Activated gamma-delta T cell (primary cell): Measurements from ENCODE around the gene UPP1.
"Not testable (repeated sequence)": the region's sequence is repeated elsewhere in the genome, so short reads cannot be mapped to it uniquely, and the experiment has no call there.

Source experiments
- DNase-seq: peaks from one replicate; lab custom pipeline; 2025; lab: John Stamatoyannopoulos, UW

Gene UPP1

DNA sequence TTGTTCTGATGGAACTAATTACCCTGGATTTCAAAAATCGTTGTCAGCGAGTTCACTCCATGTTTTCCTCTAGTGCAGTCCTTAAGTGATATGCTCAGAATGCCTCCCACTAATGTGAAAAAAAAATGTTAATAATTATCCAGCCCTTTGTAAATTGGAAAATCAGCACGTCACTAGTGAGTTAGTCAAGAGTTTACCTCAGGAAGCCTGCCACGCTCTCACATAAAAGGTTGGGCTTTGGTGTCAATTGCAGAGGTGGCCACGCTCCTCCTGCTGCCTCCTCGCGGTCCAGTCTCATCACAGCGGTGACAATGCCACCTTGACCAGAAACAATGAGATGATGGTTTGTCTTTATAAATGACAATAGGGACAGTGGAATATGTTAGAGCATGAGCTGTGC lies 22.5 kb downstream of the UPP1 start:
- no peak for DNase-seq

DNA sequence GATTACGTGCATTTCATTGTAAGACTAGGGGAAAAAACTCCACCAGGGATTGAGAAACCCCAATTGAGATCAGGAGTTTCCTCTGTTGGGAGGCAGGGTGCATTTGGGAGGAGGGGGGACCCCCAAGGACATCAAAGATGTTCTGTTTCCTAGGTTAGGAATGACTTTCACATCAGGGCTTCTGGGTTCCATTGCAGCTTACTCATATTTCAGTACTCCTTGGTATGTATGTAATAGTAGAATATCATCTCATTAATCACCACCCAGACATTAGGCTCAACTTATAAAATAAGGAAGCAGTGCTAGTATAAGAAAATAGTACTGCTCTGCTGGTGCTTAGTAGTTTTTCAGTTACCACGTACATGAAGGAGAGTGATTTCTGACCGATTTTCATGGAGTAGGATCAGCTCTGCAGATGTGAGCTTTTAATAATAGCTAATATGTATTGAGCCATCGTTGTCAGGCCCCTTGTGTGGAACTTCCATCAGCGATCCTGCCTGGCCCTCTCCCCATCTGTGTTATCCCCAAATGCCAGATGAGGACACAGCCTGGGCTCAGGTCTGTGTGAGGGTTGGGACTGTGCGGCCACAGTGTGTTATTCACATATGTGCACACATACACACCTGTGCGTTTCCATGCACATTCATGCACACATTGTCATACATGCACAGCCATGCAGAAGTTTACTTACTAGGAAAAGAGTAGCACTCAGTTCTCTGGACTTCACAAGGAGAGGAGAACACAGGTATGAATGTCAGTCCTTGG lies 23.5 kb downstream of the UPP1 start:
- DNase-seq = no peak

DNA sequence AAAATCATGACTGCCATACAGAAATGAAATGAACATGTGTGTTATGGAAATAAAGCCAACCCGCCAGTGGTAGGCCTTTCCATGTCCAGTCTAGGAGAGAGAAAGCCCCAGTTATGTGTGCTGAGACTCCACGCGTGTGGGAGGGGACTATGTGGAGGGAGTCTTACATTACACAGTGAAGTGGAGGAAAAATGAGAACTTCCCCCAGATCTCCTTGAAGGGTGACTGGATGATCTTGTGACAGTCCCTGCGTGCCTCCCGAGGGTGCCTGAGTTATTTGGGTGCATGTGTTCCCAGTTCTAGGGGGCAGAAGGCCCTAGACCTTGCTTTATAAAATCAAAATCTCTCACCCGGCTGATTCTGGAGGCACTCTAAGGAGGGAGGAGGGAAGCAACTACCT lies 24.2 kb downstream of the UPP1 start:
- no peak for DNase-seq

DNA sequence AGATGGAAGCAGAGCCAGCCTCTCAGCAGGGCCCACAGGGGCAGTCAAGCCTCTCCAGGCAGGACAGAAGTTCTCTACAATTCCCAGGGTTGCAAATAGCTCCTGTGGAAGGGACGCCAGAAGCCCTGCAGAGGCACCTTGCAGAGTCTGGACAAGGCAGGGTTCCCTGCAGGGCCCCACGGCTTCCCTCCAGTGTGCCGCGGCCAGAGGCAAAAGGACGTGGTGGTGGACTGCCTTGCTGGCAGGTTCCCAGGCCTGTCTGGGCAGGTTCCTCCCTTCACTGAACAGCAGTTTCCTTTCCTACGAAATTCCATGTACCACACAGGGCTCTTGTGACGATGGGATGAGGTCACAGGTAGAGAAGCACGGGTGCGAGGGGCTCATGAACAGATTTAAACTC lies 25.1 kb downstream of the UPP1 start:
- DNase-seq = no peak

DNA sequence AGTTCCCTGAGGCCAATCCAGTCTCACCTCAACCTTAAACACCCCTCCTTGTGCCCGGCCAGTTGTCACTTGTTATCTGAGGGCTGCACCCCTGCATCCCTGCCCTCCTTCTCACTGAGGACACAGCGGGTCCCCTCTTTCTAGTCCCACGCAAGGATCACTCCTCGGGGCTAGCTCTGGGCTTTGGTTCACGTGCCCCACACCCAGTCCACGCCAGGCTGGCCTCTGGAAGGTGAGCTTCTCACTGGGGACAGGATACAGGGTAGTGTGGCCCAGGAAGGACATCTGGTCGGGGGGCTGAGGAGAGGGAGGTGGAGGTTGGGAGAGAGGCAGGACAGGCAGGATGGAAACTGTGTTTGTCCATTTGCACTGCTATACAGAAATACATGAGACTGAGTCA lies 25.5 kb downstream of the UPP1 start:
- DNase-seq = no peak

DNA sequence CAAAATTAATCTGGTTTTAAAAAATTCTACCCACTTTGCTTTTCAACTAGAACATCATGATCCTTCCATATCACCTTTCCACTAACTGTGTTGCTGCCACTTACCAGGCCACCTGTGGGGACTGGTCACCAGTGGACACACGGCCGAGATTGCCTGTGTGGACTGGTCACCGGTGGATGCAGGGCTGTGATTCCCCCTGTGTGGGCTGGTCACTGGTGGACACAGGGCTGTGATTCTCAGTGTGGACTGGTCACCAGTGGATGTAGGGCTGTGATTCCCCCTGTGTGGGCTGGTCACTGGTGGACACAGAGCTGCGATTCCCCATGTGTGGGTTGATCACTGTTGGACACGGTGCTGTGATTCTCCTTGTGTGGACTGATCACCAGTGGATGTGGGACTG lies 27.0 kb downstream of the UPP1 start:
- no peak for DNase-seq

DNA sequence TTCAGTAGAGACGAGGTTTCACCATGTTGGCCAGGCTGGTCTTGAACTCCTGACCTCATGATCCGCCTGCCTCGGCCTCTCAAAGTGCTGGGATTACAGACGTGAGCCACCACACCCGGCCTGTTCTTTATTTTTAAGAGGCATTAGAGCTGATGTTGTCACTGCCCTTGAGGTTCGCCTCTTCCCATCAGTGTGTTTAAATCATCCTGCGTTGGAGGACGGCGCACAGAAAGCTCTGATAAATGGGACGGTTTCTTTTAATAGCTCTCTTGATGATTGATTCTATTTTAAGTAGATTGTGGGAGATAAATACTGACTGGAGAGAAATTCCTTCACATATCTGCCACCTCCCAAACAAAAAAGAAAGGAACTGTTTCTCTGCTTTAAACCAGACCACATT lies 29.0 kb downstream of the UPP1 start:
- DNase-seq = no peak

DNA sequence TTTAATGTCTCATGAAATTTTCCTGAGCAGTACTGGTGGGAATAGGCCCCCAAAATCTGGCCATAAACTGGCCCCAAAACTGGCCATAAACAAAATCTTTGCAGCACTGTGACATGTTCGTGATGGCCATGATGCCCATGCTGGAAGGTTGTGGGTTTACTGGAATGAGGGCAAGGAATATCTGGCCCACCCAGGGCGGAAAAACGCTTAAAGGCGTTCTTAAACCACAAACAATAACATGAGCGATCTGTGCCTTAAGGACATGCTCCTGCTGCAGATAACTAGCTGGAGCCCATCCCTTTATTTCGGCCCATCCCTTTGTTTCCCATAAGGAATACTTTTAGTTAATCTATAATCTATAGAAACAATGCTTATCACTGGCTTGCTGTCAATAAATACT lies 31.5 kb downstream of the UPP1 start:
- DNase-seq = not testable (repeated sequence)

DNA sequence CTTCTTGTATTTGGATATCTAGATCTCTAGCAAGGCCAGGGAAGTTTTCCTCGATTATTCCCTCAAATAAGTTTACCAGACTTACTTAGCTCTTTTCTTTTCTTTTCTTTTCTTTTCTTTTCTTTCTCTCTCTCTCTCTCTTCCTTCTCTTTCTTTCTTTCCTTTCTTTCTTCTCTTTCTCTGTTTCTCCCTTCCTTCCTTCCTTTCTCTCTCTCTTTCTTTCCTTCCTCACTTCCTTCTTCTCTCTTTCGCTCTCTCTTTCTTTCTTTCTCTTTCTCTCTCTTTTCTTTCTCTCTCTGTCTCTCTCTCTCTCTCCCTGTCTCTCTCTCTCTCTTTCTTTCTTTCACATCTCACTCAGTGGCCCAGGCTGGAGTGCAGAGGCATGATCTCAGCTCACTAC lies 37.0 kb downstream of the UPP1 start:
- no peak for DNase-seq

DNA sequence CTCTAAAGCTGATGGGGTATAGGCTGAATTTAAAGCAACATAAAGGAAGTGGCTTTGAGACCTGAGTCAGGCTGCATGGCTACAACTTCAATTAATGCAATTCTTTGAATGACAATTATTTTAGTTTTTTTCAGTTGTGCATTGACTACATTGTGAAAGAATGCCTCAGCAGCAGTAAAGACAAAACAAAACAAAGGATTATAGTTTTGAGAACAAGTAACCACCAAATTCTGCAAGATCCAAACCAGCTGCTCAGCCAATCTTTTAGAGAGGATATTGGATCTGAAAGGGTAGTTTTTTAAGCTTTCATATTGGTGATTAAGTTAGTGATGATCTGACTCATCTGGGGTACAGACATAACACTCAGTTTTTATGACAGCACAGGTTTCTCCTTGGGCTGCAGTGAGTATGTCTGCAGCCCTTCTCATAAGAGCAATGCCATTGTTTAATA lies 41.6 kb downstream of the UPP1 start:
- DNase-seq = no peak

DNA sequence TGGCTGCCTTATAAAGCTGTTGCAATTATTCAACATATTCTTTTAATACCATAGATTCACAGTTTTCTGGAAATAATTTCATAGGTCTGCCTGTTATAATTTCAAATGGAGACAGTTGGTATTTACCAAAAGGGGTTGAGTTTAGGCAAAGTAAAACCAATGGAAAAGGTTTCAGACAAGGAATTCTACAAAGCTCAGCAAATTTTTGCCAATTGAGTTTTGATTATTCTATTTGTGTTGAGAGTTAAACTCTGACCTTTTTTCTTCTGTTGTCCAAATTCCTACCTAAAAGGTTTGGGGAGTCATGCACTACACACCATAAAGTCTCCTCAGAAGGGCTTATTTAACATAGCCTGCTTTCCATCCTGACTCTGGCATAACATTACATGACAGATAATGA lies 43.7 kb downstream of the UPP1 start:
- no peak for DNase-seq

DNA sequence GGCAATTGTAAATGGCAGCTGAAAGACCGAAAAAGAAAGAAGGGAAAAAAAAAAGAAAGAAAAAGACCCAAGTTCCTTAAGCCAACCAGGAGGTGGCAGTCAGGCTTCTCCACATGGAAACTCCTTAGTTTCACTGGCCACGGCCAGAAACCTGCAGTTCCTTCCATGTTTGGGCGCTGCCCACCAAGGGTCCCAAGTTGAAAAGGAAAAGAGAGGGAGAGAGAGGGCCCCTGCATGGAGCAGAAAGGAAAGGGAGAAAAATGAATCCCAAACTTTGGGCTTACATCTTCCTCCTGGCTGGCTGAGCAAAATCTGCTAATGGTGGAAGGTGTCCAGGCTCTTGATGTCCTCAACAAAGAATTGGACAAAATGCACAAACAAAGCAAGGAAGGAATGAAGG lies 50.4 kb downstream of the UPP1 start:
- DNase-seq = no peak

DNA sequence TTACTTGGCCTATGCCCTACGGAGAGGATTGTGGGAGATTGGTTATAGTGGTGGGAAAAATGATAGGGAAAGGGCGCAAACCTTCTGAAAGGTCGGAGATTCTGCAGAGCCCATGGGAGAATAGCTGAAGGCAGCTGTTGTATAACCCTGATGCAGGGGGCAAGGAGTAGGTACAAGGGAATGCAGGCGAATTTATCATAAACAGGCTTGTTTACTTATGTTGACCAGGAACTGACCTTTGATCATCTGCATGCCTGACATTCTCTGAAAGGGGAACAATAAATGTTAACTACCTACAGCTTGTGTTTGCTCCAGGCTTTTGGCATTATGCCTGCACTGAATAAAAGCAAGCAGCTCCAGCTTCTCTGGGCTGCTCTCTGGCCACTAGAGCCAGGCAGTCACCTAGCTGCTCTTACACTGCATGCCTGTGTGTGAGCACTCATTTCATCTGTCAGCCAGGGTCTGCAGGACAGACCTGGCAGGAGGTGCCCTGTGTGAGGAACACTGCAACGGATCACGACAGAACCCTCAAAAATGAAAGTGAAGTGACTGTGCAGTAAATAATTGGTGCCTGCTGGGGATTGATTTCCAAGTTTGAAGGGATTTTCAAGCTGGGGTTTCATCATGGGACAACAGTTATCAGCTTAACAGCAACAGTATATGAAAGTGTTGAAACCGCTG lies 51.1 kb downstream of the UPP1 start:
- no peak for DNase-seq

DNA sequence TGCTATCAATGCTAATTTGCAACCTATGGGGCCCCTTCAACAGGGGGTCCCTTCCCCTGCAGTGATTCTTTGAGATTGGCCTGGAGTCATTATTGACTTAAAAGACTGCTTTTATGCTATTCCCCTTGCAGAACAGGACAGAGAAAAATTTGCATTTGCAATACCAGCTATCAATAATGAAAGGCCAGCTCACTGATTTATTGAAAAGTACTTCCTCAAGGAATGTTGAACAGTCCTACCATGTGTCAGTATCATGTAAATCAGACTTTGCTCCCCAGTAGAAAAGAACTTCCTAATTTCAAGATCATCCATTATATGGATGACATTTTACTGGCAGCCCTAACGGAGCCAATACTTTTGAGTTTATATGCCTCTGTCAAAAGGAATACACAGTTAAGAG lies 52.5 kb downstream of the UPP1 start:
- DNase-seq = no peak

DNA sequence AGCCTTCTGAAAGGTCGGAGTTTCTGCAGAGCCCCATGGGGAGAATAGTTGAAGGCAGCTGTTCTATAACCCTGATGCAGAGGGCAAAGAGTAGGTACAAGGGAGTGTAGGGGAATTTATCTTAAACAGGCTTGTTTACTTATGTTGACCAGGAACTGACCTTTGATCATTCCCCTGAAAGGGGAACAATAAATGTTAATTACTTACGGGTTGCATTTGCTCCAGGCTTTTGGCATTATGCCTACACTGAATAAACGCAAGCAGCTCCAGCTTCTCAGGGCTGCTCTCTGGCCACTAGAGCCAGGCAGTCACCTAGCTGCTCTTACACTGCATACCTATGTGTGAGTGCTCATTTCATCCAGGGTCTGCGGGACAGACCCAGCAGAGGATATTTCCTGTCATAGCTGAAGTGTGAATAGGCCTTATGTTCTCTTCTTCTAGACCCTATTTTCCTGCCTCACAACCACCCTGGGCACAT lies 55.3 kb downstream of the UPP1 start:
- no peak for DNase-seq

DNA sequence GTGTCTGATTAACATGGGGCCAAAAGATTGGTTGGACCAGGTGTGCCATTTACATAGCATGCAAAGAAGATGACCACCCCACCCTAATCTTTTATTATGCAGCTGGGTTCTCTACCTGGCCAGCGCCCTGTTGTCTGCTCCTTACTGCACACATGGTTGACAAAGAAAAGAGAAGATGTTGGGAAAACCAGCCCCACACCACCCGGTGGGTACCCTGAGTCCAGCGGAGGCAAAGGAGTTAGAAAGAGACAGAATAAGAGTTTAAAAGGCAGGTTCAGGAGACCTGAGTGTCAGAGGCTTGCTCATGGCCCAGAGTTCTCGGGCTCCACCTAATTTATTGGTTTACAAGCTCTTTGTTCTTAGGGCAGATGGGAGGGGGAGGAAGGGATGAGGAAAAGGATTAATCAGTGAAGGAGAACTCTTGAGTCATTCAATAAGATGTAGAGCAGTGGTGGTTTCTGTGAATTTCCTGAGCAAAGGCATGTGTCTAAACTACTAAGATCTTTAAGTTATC lies 58.1 kb downstream of the UPP1 start:
- no peak for DNase-seq

DNA sequence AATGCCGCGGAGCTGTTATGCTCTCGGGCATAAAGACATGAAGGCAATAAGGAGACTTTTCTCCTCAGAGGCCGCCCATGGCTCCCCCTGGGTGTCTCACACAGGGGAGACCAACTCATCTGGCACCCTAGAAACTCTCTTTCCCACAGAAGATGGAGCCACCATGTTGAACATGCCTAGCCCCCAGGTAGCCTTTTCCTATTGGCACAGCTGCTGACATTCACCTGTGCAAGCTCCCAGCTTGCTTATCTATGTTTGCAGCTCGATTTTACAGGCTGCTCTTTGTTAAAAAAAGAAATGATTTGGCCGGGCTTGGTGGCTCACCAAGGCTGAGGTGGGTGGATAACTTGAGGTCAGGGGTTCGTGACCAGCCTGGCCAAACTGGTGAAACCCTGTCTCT lies 58.6 kb downstream of the UPP1 start:
- not testable (repeated sequence) for DNase-seq

DNA sequence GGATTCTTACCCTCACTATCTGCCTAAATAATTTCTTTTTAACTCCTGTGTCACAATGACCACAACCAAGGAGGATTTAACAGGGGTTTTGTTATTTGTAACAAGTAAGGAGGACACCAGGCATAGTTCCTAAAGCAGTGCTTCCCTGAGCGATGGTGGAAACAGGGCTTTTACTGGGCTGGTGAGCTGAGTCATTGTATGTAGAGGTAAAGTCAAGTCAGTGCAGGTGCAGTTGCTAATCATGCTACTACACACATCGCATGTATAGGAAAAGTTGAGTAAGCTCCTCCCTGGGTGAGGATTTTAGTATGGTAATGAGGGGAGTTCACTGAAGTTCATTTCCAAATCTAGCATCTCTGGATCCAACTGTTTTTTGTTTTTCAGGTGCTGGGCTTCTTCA lies 59.2 kb downstream of the UPP1 start:
- DNase-seq = no peak

DNA sequence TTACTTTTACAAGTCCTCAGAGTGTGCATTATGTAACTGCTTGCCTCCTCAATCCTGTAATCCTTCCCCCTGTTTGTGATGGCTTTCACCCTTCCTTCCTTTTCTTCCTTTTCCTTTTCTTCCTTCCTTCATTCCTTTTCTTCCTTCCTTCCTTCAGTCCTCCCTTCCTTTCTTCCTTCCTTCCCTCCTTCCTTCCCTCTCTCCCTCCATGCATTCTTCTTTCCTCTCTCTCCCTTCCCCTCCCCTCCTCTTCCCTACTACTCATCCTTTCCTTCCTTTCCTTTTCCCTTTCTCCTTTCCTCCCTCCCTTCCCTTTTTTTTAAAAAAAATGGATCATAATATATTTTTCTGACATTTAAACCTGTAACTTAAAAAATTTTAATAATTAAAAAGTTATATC lies 60.0 kb downstream of the UPP1 start:
- DNase-seq = no peak

DNA sequence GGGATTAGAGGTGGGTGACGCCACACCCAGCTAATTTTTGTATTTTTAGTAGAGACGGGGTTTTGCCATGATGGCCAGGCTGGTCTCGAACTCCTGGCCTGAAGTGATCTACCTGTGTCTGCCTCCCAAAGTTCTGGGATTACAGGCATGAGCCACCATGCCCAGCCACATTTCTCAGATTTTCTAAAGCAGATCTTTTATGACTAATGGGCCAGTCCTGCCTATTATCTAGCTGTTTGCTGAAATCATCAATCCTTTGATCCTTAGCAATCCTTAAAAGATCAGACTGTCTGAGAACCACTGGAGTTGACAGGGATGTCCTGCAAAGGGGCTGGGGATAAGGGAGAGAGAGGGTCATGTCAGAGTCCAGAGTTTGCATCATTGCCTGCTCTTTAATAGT lies 61.0 kb downstream of the UPP1 start:
- DNase-seq = no peak

DNA sequence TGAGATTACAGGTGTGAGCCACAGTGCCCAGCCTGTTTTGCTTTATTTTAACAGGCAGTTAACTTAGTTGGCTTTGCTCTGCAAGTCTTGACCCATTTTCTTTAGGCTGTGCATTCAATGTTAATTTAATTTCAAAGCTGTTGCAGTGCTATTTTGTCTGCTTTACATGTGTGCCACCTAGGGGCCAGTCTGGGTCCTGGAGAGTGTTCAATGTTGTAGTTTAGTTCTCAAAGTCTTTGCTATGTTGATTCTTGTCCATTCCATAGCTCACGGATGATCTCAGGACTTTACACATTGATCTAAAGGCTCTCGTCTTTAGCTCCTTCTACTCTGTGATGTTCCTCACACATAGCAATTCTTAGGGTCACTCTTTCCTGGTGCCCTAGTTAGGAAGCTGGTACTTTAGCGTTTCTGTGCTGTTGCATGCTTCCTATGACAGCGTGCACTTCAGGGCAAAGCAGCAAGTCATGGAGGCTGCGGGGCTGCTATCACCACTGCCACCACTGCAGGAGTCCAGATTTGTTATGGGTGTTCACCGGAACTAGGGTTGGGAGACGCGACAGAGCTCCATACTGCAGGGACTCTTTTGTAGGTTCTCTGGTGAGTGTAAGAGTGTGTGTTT lies 65.8 kb downstream of the UPP1 start:
- no peak for DNase-seq
